NCI-H82 treated with DMSO at 0.1 percent for 48 hours (cell line): ENCODE measurements around the gene NCLN.

Source experiments
- DNase-seq: peaks from one replicate; lab custom pipeline; 2025; ENCODE audit not compliant: unreplicated experiment; lab: John Stamatoyannopoulos, UW

The NCLN gene, protein sequence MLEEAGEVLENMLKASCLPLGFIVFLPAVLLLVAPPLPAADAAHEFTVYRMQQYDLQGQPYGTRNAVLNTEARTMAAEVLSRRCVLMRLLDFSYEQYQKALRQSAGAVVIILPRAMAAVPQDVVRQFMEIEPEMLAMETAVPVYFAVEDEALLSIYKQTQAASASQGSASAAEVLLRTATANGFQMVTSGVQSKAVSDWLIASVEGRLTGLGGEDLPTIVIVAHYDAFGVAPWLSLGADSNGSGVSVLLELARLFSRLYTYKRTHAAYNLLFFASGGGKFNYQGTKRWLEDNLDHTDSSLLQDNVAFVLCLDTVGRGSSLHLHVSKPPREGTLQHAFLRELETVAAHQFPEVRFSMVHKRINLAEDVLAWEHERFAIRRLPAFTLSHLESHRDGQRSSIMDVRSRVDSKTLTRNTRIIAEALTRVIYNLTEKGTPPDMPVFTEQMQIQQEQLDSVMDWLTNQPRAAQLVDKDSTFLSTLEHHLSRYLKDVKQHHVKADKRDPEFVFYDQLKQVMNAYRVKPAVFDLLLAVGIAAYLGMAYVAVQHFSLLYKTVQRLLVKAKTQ

DNA sequence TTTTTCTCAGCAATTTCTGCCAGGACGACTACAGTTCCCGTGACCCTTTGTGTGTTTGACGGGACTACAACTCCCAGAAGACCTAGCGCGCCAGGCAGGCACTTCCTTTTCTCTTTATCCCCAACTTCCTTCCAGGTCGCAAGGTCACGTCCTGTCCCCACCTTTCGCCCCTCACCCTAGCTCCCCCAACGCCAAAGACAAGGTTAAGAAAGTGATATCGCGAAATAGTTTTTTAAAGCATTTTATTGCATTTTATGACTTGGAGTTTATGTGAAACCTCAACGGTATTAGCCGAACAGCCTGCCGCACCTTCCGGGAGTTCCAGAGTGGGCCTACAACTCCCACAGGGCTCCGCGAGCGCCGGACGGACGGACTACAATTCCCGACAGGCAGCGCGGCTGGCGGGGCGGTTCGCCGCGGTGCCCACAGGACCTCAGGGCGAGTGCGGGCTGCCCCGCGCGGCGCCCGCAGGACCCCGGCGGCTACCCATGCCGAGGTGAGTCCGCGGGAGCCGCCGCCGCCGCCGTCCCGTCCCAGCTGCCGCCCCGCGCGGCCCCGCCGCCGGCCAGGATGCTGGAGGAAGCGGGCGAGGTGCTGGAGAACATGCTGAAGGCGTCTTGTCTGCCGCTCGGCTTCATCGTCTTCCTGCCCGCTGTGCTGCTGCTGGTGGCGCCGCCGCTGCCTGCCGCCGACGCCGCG is at the start of gene NCLN:
NCLN (plus strand) TSS at position 470 of the 699 bp plus-strand sequence; CDS start at position 571, 101 bp downstream.
- DNase-seq: peak; percentile 93

DNA sequence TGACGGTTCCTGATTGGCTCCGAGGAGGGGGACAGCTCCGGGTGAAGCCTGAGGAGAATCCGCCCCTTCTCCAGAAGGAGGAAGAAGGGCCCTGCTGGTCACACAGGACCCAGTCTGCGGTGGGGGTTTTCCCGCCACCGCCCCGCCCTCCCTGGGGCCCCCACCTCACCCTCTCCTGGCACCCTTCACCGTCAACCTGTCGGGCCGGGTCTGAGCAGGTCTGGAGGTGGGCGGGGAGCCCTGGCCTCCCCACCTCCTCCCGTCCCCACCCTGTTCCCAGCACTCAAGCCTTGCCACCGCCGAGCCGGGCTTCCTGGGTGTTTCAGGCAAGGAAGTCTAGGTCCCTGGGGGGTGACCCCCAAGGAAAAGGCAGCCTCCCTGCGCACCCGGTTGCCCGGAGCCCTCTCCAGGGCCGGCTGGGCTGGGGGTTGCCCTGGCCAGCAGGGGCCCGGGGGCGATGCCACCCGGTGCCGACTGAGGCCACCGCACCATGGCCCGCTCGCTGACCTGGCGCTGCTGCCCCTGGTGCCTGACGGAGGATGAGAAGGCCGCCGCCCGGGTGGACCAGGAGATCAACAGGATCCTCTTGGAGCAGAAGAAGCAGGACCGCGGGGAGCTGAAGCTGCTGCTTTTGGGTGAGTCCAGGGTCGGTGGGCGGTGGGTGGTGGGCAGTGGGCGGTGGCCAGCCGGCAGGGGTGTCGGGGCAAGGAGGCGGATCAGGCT is 49.6 kb upstream of the NCLN start, which contains the start of gene GNA15:
GNA15 (plus strand) TSS at position 73 of the 723 bp plus-strand sequence; CDS start at position 491, 418 bp downstream.
- DNase-seq: no peak

DNA sequence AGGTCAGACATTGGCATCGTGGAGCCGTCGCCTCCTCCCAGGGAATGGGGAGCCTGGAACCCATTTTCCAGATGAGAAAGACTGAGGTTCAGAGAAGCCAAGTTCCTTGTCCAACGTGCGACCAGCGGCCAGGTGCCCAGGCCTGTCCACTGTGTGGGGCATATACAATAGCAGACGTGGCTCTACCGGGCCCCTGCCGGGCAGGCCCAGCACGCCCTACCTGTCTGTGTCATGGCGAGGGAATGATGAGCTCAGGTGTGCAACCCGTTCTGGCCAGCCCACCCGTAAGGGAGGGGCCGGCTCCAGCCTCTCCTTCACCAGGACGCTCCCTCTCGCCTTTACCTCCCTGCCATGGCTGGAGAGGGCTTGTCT is 49.1 kb upstream of the NCLN start:
- DNase-seq: no peak

DNA sequence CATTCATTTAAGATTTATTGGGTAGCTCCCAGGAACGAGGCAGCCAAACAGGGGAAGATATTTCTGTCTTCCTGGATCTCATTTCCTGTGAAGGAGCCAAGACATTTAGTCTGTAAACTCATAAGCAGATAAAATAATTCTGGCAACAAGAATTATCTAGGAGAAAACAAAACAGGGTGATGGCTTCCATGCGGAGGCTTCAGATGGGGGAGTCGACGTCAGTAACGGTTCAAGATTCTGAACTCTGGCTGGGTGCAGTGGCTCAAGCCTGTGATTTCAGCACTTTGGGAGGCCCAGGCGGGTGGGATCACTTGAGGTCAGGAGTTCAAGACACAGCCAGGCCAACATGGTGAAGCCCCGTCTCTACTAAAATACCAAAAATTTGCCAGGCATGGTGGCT is 48.6 kb upstream of the NCLN start:
- no peak for DNase-seq

DNA sequence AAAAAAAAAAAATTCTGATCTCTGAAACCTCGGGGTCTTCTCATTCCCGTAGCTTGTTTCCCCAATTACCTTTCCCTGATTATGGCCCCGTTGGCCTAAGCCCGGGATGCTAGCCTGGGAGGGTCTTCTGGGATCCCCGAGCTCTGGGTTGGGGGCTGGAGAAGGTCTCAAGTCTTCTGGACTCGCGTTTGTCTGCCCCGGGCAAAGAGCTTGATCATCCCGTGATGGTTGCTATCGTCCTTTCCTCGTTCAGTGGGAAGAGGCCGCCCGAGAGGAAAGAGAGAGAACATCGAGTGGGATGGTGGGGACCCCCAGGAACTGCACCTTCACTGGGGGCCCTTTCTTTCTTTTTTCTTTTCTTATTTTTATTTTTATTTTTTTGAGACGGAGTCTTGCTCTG is 47.5 kb upstream of the NCLN start:
- no peak for DNase-seq

DNA sequence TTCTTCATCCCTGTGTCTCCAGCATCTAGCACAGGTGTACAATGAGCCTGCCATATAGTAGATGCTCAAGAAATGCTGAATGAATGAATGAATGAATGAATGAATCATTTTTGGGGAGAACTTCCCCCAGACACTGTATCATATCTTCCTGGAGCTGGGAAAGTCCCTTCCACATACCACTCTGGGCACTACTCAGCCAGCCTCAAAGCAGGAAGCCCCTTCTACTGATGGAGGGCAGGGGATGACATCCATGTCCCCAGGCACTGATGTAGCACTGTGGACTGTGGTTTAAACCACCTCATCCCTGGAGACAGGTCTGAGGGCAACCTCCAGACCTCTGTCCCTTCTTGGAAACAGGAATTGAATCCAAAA is 45.1 kb upstream of the NCLN start:
- no peak for DNase-seq

DNA sequence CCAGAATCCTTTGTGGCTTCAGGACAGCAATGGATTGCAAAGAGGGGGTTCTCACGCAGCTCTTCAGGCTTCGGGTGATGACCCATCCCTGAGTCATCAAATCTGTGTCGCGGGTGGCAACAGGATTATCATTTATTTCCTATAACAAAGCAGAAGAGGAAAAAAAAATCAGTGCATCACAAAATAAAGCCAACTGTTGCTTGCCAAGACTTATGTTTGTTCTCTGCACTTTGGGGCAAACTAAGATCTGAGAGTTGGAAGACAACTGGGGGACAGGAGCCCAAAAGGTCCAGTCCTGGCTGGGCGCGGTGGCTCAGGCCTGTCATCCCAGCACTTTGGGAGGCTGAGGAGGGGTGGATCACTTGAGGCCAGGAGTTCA is 43.4 kb upstream of the NCLN start:
- no peak for DNase-seq

DNA sequence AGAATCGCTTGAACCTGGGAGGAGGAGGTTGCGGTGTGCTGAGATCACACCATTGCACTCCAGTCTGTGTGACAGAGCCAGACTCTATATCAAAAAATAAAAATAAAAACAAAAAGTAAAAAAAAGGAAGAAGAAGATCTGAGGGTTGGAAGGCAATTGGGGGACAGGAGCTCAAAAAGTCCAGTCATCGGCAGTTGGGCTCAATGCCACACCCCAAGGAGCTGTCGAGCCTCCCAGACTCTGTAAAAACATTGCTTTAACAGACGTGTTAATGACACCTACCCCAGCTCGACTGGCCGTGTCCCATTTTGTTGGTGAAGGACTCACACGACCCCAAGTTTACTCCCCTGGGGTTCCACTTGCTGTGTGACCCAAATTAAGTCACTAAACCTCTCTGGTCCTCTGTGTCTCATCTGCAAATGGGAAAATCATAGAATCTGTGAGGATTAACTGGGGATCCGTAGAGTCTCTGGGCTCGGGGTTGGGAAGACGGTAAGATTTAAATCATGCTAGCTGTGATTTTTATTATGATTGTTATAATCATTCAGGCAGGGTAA is 42.9 kb upstream of the NCLN start:
- no peak for DNase-seq

DNA sequence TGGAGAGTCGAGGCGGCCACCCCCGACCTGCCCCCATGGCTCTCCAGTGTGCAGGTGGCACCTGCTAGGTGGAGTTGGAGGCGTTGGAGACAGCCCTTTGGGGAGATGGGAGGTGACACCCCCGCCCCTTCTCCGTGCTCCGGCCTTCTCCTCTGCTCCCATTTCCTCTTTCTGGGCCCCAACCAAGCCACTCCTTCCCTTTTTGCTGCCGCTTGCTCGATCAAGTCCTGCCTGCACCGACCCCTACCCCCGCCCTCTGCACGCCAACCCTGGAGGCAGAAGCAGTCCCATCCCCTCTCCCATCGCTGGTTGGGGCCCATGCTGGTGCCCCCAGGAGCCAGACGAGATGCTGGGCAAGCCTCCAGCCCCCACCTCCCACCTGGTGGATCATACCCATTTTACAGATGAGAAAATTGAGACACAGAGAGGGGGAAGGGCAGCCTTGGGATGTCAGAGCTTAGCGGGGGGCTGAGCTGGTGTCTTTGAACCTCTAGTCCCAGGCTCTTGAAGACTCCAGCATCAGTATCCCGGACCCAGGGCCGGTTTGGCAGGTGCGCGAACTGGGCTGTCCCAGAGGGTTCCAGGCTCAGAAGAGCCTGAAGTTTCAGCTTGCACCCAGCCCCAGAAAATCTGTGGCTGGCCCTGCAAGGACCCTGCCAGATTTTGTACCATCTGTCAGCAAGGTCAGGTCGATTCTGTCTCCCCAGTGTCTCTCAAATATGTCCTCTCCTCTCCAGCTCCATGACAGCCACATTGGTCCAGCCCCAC is 39.6 kb upstream of the NCLN start:
- DNase-seq: no peak

DNA sequence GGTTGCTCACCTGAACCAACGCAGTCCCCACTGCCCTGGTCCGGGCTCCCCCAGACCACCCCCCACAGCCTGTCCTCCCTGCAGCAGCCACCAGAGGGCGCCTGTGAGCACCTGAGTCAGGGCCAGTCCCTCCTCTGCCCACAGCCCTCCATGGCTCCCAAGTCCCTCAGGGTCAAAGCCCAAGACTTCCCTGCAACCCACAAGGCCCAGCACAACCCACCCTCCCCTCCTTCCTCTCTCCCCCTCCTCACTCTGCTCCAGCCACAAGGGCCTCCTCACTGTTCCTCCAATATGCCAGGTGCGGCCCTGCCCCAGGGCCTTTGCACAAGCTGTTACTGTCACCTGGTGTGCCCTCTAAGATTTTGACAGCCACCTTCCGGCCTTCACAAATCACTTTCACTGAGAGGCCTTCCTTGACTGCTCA is 39.0 kb upstream of the NCLN start:
- no peak for DNase-seq

DNA sequence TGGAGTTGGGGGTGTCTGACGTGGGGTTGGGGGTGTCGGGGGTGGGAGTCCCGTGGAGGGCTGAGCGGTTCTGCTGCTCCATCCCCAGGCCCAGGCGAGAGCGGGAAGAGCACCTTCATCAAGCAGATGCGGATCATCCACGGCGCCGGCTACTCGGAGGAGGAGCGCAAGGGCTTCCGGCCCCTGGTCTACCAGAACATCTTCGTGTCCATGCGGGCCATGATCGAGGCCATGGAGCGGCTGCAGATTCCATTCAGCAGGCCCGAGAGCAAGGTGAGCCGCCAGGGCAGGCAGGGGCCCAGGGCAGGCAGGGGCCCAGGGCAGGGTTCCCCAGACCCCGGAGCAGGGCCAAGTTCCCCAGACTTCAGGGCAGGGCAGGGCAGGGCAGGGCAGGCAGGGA is 37.2 kb upstream of the NCLN start:
- no peak for DNase-seq

DNA sequence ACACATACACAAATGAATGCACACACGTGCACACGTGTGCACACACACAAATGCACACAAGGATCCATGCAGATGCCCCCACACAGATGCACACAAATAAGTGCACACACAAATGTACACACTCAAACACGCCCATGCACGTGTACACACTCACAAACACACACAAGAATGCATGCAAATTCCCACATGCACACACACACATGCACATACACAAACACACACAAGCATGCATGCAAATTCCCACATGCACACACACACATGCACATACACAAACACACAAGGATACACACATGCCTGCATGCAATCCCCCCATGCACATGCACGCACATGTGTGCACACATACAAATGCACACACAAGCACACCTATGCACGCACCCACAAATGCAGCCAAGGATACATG is 36.6 kb upstream of the NCLN start:
- DNase-seq: no peak

DNA sequence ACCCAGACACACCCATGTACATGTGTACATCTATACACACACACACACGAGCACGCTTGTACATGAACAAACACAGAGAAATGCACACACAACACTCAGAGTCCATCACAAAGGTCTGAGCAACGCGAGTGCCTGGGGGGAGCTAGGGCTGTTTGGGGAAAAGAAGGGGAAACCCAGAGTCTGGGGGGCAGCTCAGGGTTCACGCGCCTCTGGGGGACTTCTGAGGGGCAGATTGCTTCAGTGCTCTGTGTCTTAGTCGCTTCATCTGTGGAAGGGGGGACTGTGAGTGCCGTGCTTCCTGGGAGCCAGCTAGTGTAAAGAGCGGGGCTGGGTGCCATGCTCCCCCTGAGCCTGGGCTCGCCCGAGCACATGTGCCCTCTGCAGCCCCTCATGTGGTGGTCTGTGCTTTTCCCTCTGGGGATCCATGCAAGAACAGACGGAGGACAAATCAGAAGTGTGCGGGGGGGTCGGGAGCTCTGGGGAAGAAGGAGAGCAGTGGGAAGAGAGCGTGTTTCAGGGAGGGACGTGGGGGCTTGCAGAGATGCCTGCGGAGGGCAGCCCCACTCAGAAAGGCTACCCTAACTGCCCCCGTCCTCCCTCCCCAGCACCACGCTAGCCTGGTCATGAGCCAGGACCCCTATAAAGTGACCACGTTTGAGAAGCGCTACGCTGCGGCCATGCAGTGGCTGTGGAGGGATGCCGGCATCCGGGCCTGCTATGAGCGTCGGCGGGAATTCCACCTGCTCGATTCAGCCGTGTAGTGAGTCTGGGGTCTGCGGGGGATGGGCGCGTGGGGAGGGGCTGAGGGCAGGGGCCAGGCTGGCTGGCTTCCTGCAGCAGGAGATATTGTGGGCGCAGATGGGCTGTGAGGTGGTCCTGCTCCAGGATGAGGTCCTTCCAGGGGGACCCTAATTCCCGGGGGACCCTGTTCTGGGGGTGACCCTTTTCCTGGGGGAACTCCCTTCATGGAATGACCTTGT is 35.9 kb upstream of the NCLN start:
- no peak for DNase-seq

DNA sequence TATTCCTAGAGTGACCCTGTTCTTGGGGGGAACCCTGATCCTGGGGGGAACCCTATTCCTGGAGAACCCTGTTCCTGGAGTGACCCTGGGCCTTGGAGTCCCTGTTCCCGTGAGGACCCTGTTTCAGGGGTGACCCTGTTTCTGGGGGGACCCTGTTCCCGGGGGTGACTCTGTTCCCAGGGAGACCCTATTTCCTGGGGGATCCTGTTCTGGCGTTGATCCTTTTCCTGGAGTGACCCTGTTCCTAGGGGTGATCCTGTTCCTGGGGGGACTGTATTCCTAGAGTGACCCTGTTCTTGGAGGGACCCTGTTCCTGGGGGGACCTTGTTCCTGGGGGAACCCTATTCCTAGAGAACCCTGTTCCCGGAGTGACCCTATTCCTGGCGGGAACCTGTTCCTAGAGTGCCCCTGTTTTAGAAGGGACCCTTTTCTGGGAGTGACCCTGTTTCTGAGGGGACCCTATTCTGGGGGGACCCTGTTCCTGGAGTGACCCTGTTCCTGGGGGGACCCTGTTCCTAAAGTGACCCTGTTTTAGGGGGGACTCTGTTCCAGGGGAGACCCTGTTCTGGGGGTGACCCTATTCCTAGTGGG is 34.9 kb upstream of the NCLN start:
- no peak for DNase-seq

DNA sequence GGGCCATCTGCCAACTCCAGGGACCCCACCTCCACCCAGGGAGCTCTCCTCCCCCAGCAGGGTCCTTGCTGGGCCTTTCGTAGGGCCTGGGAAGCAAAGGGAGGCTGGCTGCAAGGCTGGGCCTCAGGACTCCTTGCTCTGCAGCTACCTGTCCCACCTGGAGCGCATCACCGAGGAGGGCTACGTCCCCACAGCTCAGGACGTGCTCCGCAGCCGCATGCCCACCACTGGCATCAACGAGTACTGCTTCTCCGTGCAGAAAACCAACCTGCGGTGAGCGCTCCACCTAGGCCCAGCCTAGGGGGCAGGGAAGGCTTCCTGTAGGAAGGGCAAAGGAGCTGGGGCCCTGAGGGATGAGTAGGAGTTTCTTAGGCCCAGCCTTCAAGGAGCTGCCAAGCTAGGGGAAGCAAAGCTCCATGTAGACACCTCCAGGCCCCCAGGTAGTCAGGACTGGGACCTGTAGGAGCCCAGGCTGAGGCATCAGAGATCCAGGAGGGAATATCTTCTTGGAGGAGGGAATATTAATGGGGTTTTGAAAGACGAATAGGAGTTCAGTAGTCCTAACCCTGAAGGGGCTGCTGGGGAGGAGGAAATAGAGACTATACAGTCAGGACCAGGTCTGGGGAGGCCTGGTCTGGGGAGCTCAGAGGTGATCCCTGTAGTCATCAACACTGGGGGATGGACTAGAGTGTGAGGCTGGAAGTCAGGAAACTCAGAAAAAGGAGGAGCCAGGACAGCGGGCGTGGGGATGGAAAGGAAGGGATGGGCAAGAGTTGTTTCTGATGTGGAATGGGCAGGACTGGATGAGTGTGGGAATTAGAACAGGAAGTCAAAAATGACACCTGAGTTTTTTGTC is 33.9 kb upstream of the NCLN start:
- DNase-seq: no peak

DNA sequence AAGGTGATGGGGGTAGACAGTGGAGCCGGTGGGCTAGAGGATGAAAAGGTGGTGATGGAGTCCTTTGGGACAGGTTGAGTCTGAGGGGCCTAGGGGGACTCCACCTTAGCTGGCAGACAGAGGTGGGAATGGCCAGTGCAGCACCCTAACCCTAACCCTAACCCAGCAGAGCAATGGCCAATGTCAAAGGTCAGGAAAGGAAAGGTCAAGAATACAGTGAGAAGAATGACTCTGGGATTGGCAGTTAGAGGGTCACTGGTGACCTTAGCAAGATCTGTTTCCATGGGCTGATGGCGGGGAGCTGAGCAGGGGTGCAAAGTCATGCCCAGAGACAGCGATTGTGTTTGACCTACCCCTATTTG is 33.3 kb upstream of the NCLN start:
- DNase-seq: no peak

DNA sequence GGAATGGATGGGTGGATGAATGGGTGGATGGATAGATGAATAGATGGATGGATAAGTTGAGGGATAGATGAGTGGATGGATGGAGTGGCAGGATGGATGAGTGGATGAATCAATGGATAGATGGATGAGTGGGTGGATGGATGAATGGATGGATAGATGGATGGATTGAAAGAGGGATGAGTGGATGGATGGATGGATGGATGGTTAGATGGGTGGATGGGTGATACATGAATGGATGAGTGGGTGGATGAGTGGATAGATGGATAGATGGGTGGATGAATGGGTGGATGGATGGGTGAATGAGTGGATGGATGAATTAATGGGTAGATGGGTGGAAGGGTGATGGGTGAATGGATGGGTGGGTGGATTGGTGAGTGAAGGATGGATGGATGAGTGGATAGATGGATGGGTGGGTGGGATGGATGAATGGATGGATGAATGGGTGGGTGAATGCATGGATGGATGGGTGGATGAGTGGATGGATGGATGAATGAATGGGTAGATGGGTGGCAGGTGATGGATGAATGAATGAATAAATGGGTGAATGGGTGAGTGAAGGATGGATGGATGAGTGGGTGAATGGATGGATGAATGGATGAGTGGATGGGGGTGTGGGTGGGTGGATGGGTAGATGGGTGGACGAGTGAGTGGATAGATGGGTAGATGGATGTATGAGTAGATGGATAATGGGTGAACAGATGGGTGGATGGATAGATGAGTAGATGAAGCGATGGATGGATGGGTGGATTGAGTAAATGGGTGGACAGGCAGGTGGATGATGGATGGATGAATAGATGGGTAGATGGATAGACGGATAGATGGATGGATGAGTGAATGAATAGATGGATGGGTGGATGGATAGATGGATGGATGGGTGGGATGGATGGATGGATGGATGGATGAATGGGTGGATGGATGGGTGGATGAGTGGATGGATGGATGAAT is 32.2 kb upstream of the NCLN start:
- no peak for DNase-seq
